GM18868 (cell line): ENCODE results near the gene EML5.
"Not testable (repeated sequence)": the region's sequence is repeated elsewhere in the genome, so short reads cannot be mapped to it uniquely, and the experiment has no call there.

Experiments
- ATAC-seq: cut with Tn5 transposase; IDR thresholded peaks from one replicate; pipeline ENCODE4 v1.9.1; 2021; ENCODE audit warnings: mild to moderate bottlenecking, moderate library complexity; ENCODE audit not compliant: unreplicated experiment

EML5 gene

DNA sequence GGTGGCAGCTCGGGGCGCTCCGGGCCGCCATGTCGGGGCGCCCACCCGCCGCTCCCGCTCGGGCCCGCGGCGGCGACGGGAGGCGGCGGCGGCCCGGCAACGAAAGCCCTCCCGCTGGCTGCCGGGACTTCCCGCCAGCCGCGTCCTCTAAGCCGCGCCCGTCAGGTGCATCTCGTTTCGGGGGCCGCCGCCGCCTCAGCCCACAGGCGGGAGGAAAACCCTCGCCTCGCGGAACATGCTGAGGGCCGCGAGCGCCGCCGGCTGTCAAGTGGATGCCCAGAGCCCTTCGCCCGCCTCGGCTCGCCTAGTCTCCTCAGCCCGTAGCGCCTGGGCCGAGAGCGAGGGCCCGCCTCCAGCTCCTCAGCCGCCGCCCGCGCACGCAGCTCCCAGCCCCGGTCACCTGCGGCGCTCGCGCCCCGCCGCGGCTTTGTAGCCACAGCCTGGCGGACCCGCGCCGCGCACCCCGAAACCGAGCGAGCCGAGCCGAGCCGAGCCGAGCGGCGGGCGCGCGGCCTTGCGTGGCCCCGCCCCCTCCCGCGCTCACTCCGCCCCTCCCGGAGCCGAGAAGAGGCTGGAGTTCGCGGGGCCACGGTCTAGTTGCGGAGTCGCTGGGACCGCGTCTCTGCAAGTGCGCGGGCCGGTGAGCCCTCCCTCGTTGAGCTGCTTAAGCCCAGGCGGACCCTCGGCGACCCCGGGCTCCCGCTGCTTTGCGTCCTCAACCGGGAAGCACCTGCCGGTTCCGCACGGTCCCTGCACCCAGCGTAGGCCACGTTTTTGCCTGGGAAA is at the start of gene EML5:
Gene EML5, minus strand, starts transcription at position 481 of the 786 bp plus-strand sequence. Its CDS starts 450 bp downstream, at position 31.
- peak; percentile 88 for ATAC-seq

DNA sequence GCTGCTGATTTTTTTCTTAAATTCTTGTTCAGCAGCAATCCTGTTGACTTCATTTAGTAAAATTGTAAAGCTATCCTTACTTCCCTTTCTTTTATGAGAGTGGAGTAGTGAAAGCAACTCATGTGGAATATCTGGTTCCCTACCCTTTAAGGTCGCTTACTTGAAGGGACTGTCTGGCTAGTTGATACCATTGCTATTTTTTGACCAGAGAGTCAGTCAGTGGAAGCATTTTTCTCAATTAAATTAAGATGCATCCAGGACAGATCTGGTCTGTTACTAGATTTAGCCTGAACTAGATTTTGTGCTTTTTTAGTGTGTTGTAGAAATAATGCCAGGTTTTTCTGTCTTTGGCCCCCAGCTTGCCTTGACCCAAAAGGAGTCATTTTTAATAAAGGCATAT is 49.7 kb upstream of the EML5 start:
- no peak for ATAC-seq

DNA sequence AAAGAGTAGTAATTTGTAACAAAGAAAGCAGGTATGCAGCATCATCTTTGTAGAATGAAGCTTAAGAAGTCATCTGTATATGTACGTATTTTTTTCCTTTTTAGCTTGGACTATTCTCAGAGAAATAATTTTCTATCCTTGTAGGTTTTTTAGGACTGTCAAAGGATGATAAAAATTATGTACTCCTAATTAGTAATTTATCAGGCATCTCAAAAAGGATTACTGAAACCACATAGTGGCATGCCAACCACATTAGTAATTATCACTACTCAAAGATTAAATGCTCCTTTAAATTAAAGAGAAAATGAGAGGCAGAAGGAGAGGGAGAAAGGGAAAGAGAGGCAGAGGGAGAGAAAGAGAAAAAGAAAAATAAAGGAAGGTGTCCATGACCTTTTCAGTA is 49.0 kb upstream of the EML5 start:
- ATAC-seq: no peak

DNA sequence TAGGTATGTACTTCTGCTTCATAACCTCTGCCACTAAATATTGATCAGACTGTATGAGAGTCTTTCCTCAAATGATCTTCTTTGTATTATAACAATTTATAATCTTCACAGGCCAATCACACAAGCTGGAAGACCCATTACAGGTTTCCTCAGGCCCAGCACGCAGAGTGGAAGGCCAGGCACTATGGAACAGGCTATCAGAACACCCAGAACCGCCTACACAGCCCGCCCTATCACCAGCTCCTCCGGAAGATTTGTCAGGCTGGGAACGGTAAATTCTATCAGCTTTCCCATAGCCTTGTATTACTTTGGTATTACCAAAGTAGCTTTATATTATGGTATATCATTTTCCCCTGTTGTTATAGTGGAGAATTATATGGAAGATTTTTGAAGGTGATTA is 48.2 kb upstream of the EML5 start:
- ATAC-seq: no peak

DNA sequence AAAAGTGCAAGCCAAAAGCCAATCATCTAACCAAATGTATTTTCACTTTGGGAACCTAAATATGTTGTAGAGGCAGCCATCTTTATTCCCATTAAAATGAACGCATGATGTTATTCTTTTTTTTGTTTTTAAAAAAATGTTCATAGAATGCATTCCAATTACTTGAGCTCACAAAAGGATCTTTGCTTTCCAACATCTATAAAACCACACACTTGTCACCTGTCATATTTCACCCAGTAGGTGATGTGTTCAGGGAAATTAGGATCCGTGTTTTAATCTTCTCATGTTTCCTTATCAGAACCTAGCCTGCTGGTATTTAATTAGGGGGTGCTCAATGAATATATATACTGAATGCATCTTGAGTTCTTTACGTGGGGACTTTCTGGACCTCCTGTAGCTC is 45.3 kb upstream of the EML5 start:
- ATAC-seq: no peak

DNA sequence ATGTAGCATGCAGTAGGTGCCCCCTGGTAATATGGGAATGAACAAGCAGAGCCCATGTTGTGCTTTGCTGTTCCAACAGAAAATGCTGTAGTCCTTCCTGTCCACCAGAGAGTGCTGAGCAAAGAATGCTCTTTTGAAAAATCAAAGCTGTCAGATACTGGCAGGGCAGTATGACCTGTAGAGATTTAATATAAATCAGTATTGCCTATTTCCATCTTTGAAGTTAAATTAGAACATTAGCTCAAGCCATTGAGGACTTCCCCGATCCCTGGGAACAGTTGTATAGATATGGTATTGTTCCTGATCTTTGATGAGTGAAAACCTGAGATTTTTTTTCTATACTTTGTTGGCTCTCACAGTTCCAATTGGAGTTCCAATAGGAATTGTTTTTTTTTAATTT is 44.7 kb upstream of the EML5 start:
- ATAC-seq: no peak

DNA sequence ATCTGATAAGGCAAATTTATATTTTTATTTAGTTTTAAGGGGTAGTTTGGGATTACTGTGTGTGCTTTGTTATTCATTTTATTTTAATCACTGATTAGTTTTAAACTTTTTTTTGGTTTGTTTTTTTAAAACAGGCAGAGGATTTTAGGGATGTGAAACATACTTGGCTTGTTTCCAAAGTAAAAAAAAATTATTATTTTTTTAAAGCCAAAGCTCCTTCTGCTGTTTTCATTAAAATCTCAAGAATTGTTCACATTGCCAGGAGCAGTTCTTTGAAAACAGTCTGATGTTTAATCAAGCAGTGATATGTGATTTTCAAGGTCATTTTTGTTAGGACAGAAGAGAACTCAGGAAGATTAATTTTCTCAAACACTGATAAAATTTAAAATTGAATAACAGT is 42.9 kb upstream of the EML5 start:
- ATAC-seq: no peak

DNA sequence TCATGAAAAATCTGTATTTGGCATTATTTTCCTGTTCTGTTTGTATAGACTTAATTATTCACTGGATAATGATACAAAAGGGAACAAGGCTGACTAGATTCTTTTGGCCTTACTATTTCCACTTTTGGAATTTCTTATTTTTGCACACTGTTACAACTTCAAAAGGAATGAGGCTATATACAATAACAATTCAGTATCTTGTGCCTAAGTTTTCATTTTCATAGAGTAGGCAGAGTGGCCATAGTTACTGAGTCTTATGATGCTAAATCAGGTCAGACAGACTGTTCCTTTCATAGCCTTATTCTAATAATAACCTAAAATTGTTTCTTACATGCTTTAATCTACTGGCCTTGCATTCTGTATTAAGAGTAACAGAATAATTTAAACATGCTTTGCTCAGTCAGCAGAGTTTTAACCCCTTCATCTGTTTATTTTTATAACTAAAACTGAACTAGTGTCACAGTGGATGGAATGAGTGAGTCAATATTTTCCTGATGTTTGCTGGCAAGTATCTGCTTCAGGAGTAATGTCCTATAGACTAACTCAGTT is 42.2 kb upstream of the EML5 start:
- ATAC-seq: no peak

DNA sequence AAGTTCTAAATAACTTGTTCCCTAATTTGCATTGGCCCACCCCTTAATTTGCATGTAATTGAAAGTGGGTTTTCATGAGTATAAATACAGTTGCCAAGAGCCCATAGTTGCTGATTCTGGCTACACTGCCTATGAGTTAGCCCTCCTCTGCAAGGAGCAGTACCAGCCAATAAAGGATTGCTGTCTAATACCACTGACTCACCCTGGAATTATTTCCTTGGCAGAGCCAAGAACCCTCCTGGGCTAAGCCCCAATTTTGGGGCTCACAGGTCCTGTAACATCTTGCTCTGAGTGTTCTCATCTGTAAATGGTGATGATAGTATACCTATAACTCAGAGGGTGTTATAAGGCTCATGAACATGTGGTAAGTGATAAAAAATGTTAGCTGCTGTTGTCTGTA is 38.5 kb upstream of the EML5 start:
- ATAC-seq: no peak

DNA sequence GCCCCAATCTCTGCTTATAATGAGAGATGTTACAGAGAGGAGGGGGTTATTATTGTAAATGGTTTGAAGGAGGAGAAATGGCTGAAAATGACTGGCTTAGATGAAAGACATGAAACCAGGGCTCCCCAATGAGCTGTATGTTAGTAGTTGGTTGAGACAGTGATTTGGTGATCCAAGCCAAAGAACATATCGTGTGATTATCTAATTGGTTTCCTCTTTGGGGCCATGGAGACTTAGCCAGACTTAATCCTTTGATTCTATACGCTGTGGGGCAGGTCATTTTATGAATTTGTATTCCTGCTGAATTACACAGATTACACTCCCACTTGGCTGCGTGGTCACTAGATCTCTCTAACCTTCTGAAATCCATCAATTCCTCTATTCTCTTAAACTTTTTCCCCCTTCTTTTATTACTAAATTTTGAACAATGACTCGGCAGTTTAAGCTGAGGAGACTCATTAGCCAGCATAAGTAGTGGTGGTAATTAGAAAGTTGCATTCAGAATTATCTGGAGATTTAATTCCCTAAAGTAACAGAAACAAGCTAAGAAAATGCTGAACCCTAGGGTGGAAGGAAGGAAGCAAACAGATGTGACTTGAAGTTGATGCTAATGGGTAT is 37.0 kb upstream of the EML5 start:
- ATAC-seq: no peak

DNA sequence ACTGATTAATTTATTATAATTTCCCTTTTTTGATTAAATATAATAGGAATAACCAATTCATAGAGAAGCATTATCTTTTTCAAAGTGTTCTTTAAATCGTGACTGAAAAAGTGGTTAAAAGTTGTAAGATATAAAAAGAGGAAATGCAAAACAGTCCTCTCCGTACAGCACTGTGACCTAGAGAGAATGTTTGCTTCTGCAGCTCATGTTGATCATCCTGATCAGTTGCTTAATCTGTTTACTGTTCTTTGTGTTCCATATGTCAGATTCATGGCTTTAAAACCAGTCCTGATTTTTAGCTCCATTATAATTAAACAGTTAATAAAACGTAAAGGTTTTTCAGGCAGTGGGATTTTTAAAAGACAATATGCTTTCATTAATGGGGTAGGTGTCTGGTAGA is 36.4 kb upstream of the EML5 start:
- no peak for ATAC-seq

DNA sequence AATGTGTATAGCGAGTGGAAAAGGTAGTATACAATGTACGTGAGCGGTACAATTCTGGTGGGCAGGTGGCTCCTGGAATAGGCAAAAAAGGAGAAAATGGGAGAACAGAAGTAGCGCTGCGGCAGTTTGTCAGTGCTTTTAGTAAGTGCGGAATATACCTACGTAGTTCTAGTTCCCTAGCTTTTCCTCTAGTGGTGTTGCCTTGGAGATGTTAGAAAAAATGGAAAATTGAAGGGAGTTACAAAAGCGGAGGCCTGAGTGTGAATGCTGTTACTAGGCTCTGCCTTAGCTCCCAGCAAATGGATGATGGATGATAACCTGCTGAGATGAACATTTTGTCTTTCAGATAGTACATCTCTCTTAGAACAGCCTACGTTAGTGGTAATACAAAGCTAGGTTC is 32.8 kb upstream of the EML5 start:
- ATAC-seq: no peak

DNA sequence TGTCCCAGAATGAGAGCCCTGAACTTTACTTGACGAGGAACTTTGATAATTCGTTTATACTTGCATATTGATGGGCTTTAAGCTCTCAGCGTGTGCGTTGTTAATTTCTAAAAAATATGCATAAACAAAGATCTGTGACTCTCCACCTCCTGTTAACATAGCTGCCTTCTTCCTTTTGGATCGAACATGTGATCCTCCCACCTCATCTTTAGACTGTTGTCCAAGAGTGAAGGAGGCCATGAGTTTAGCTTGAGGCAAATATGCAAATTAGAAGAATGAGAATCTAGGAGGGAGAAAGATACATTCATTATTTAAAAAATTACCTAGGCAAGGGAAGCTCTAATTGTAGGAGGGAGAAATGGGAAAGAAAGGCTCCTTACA is 32.3 kb upstream of the EML5 start:
- ATAC-seq: no peak

DNA sequence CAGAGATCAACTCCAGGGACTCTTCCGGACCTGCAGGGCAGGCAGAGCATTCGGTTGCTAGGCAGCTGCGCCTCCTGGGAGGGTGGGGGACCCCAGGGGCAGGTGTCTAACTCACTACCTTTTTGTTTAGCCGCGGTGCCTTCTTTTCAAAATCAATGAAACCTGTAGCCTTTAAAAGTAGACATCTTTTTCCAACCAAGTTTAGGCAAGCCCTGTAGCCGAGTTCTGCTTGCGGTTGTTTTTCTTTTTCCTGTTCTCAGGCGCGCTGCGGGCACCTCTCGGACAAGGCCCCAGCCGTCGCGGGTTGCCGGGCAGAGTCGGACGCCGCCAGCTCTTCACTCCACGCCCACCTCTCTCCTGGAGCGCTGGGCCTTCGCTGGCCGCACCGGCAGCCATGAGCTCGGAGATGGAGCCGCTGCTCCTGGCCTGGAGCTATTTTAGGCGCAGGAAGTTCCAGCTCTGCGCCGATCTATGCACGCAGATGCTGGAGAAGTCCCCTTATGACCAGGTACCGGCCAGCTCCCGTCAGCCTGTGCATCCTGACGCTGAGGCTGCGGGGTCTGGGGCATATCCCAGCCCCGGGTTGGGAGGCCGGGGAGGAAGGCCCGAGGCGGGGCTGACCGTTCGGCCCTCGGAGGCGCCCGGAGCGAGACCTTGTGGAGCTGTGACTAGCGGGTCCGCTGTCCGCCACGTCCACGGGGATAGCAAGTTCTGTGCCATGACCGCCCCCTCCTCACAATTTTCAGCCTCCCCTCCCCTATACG is 31.7 kb upstream of the EML5 start, which contains the start of gene TTC8:
Gene TTC8, plus strand, starts transcription at position 338 of the 764 bp plus-strand sequence. Its CDS starts 57 bp downstream, at position 395.
- ATAC-seq: peak; percentile 99

DNA sequence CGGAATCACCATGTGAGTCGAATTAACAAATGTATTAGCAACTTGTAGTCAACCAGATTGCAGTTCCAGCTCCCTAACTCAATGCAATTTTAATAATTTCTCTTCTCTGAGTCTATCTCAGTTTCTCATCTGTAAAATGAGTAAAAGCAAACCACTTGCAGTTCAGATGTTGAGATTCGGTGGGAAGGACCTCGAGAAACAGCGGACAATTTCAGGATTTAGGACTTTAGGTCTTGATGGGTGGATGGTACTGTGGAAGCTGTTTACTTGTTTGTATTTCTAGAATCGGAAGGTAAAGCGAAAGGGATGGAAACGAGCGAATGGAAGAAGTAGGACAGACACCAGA is 31.2 kb upstream of the EML5 start:
- peak; percentile 5 for ATAC-seq

DNA sequence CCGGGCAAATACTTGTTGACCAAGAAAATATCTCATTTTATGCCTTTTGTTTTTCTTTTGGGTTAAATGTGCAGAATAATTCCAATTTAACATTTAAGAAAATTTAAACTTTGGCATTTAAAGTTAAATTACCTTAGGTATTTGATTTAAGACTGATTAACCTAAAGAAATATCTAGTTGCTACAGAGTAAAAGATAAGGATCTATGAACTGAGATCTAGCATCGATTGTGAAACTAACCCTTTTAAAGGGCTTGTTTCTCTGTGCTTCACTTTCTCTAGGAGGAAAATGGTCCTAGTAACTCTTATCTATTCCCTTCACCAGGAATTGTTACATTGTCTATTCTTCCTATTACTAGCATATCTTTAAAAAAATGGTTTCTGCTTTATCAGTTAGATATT is 29.1 kb upstream of the EML5 start:
- no peak for ATAC-seq

DNA sequence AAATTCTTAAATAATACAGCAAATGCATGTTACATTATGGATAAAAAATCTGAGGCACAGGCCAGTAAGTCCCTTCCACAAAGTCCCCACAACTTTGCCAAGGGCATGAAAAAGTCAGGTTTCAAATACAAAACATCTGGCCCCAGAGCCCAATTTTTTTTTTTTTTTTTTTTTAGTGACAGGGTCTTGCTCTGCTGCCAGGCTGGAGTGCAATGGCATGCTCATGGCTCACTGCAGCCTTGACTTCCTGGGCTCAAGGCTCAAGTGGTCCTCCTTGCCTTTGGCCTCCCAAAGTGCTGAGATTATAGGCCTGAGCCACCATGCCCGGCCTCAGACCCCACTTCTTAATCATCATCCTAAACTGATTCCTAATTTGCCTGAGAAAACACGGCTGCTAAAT is 28.6 kb upstream of the EML5 start:
- ATAC-seq: no peak

DNA sequence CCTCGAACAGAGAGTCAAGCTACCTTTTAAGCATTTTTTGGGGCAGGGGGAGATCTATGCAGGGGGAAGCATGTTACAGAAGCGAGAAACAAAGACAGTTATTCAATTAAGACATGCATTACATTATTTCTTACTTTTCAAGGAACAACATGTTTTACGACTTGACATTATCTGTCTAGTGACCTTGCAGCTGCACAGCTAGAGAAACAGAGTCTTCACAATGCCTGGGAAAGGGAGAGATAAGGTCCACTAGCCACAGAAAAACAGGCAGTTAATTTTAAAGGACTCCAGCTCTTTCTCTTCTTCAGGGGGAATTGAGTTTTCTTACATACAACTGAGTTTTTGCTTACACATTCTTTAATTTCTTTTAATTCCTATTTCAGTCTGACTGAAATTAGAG is 26.9 kb upstream of the EML5 start:
- not testable (repeated sequence) for ATAC-seq

DNA sequence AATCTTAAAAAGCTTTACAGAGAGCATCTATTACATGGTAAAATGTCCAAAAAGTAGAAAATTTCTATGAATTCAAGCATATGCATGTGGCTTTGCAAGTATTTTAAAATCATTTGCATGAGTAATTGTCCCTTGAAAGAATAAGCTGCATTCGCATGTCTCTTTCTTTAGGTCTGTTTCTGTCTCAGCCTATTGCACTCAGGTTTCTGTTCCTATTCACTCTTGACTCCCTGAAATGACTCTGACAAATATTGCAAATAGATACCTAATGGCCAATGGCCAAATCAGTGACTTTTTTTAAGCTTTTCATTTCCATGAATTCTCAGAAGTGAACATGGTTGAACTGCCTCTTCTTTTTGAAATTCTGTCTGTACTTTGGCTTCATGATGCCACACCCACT is 25.3 kb upstream of the EML5 start:
- ATAC-seq: peak; percentile 72

DNA sequence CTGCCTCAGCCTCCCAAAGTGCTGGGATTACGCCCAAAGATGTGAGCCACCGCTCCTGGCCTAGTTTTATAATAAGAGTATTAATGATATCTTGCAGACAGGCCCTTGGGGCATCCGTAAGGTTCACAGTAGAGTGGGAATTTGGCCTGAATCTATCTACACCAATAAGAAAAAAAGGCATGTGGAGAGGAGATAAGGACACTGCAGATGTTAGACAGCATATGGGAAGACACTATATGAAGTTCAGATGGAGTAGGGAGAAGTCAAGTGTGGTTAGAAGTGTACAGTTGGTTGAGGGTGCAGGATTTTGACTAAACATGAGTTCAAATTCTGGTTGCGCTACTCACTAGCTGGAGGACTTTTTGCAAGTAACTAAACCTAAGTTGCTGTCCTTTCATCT is 23.2 kb upstream of the EML5 start:
- no peak for ATAC-seq

DNA sequence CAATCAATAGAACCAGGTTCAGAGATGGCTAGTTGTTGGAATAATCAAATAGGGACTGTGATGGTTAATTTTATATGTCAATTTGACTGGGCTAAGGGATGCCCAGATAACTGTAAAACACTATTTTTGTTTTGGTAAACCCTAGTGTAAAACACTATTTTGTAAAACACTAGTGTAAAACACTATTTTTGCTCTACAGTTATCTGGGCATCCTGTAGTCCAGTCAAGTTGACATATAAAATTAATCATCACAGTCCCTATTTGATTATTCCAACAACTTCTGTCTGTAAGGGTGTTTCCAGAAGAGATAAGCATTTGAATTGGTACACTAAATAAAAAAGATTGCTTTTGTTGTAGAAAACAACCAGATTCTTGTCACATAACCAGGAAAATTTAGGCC is 15.6 kb upstream of the EML5 start:
- ATAC-seq: no peak

DNA sequence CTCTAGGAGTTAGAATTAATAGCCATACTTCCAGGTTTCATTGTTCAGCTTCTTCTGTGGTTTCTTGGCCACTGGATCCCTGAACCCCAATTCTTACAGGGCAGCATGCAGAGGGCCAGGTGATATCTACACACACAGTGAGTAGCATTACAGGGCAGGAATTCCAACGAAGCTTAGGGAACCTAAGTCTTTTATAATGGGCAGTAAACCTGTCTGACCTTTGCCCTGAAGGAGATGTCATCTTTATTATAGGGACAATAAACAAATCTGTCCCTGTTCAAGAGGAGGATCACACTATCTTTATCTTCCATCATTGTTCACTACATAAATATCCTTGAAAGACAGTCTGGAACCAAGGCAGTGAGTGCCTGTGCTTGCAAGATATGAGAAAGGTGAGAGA is 11.7 kb upstream of the EML5 start:
- ATAC-seq: no peak
